ENCODE results near the gene ACSM5. TPM values are rescaled to one million over a fixed set of nuclear protein-coding genes. Genes with fewer than 3 reads are reported as not detected.

ACSM5 gene
- total RNA-seq, 2 experiments from 2014 or later: not detected

DNA sequence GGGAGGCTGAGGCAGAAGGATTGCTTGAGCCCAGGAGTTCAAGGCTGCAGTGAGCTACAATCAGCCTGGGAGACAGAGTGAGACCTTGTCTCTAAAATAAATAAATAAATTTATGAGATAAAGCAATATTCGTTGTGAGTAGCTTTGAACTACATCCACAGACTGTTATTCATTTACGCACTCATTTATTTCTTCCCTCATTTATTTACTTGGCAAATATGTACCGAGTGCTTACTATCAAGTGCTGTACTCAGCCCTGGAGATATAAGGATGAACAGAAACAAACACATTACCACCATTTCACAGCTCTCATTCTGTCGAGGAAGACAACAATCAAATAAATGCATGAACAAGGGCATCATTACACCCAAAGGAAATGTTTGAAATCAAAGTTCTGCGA, 32.2 kb upstream of the ACSM5 start:
- H3K27me3 Mint-ChIP-seq: peaks cover 29% of the 10 kb centered on the region
- POLR2A ChIA-PET: no interaction called here
- TF ChIP-seq, protein P1, sequence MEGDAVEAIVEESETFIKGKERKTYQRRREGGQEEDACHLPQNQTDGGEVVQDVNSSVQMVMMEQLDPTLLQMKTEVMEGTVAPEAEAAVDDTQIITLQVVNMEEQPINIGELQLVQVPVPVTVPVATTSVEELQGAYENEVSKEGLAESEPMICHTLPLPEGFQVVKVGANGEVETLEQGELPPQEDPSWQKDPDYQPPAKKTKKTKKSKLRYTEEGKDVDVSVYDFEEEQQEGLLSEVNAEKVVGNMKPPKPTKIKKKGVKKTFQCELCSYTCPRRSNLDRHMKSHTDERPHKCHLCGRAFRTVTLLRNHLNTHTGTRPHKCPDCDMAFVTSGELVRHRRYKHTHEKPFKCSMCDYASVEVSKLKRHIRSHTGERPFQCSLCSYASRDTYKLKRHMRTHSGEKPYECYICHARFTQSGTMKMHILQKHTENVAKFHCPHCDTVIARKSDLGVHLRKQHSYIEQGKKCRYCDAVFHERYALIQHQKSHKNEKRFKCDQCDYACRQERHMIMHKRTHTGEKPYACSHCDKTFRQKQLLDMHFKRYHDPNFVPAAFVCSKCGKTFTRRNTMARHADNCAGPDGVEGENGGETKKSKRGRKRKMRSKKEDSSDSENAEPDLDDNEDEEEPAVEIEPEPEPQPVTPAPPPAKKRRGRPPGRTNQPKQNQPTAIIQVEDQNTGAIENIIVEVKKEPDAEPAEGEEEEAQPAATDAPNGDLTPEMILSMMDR (IDR thresholded peaks at IDR 0.05): no peak
- no peaks in the 10 kb centered on the region for H3K4me1 ChIP-seq (ENCODE audit: insufficient read depth, low read length)
- peaks cover 0 to 6% of the 10 kb centered on the region in 2 experiments for H3K27me3 ChIP-seq (ENCODE audit: control insufficient read depth in 1 of 2, insufficient read depth in 2 of 2, low read length in 2 of 2)
- no peak overlapping the region for H3K27ac ChIP-seq (ENCODE audit: low read depth in 1 of 2, low read length in 2 of 2)
- ATAC-seq (ENCODE audit: poor library complexity) (no peak), DNase-seq (no peak)
- no peaks in the 10 kb centered on the region for H3K36me3 Mint-ChIP-seq (ENCODE audit: low read depth)
- H3K27ac Mint-ChIP-seq: no peak overlapping the region
- intact Hi-C loops (cut with DNase I, micrococcal nuclease): no loop called here
- no peaks in the 10 kb centered on the region for H3K9me3 Mint-ChIP-seq
- H3K4me1 Mint-ChIP-seq (ENCODE audit: low read depth): no peaks in the 10 kb centered on the region
- no peak overlapping the region for H3K4me3 Mint-ChIP-seq
- H3K9me3 ChIP-seq (ENCODE audit: control insufficient read depth in 1 of 2, insufficient read depth in 1 of 2, low read length in 2 of 2): no peaks in the 10 kb centered on the region
- no peak overlapping the region for H3K4me3 ChIP-seq (ENCODE audit: low read length)
- CTCF ChIA-PET: interaction anchor here (2.0 kb wide), 1 partner anchor 8 kb away, joined by 8 read pairs; no protein-coding TSS in a partner anchor
- H3K36me3 ChIP-seq (ENCODE audit: insufficient read depth, low read length): no peaks in the 10 kb centered on the region

DNA sequence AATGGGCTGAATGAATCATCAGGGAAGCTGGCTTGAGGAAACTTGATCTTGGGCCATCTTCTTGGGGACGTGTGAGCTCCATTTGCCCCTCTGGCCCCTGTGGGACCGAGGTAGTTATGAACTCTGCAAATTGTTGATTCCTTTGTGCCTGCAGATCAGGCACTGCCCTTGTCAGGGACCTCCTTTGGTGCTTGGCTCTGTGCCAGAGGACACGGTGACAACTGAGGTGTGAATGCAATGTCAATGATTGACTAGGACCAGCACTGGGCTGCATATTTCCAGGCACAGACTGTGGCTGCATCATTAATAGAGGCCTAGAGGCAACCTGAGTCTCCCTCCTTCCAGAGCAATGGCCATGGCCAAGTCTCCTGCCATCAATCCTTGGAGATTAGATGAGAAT, 28.6 kb upstream of the ACSM5 start:
- Mint-ChIP-seq H3K4me1 (ENCODE audit: low read depth) (no peaks in the 10 kb centered on the region), H3K27ac (no peak overlapping the region), H3K36me3 (ENCODE audit: low read depth) (no peaks in the 10 kb centered on the region), H3K9me3 (no peaks in the 10 kb centered on the region), H3K27me3 (peaks cover 26% of the 10 kb centered on the region), H3K4me3 (no peak overlapping the region)
- TF ChIP-seq, protein P1 (IDR thresholded peaks at IDR 0.05): no peak
- DNase-seq (no peak), ATAC-seq (ENCODE audit: poor library complexity) (no peak)
- H3K4me3 ChIP-seq (ENCODE audit: low read length): no peak overlapping the region
- no peaks in the 10 kb centered on the region for H3K36me3 ChIP-seq (ENCODE audit: insufficient read depth, low read length)
- no peaks in the 10 kb centered on the region for H3K27me3 ChIP-seq (ENCODE audit: control insufficient read depth in 1 of 2, insufficient read depth in 2 of 2, low read length in 2 of 2)
- H3K27ac ChIP-seq (ENCODE audit: low read depth in 1 of 2, low read length in 2 of 2): no peak overlapping the region
- intact Hi-C loops (cut with DNase I, micrococcal nuclease): loop anchor here in 1 of 2 experiments (10.0 kb wide), 1 partner anchor 1296 kb away; no protein-coding TSS in a partner anchor
- CTCF ChIA-PET: no interaction called here
- H3K4me1 ChIP-seq (ENCODE audit: insufficient read depth, low read length): peaks cover 4% of the 10 kb centered on the region
- H3K9me3 ChIP-seq (ENCODE audit: control insufficient read depth in 1 of 2, insufficient read depth in 1 of 2, low read length in 2 of 2): no peaks in the 10 kb centered on the region
- POLR2A ChIA-PET: no interaction called here

DNA sequence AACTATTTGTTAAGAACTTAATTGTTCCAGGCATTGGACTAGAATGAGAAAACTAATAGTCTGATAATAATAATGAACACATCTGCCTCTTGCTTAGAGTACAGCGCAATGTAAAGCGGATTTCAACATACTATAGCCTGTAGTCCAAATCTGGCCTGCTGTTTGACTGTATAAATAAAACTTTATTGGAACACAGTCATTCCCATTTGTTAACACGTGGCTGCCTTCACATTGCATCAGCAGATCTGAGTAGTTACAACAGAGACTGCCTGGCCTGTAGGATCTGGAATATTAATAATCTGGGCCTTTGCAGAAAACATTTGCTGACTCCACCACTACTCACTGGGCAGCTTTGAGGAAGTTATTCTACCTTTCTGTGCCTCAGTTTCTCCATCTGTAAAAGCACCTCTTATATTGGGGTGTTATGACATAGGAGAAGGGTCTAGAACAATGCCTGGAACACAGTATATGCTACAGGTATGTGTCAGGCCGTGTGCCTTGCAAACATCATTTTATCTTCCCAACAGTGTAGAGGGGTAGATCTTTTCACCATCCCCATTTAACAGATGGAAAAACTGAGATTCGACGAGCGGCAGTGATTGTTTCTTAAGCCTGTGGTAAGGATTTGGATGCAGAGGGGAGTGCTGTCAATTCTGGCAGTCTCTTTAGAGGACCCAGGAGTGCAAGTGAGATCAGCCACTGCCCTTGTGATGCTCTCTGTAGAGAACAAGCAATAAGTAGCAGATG, 27.0 kb upstream of the ACSM5 start:
- no peak for DNase-seq
- ChIA-PET CTCF (interaction anchor here (0.7 kb wide), 1 partner anchor 475 kb away, joined by 4 read pairs; no protein-coding TSS in a partner anchor), POLR2A (no interaction called here)
- no peak overlapping the region for H3K27ac ChIP-seq (ENCODE audit: low read depth in 1 of 2, low read length in 2 of 2)
- H3K4me3 Mint-ChIP-seq: no peak overlapping the region
- no peaks in the 10 kb centered on the region for H3K9me3 Mint-ChIP-seq
- no peak overlapping the region for H3K4me3 ChIP-seq (ENCODE audit: low read length)
- intact Hi-C loops (cut with DNase I, micrococcal nuclease): loop anchor here in 1 of 2 experiments (10.0 kb wide), 1 partner anchor 1298 kb away; no protein-coding TSS in a partner anchor
- H3K27me3 ChIP-seq (ENCODE audit: control insufficient read depth in 1 of 2, insufficient read depth in 2 of 2, low read length in 2 of 2): peaks cover 7 to 8% of the 10 kb centered on the region in 2 experiments
- no peaks in the 10 kb centered on the region for H3K36me3 ChIP-seq (ENCODE audit: insufficient read depth, low read length)
- H3K4me1 Mint-ChIP-seq (ENCODE audit: low read depth): no peaks in the 10 kb centered on the region
- no peak for ATAC-seq (ENCODE audit: poor library complexity)
- no peaks in the 10 kb centered on the region for H3K36me3 Mint-ChIP-seq (ENCODE audit: low read depth)
- H3K27ac Mint-ChIP-seq: no peak overlapping the region
- H3K4me1 ChIP-seq (ENCODE audit: insufficient read depth, low read length): peaks cover 6% of the 10 kb centered on the region
- TF ChIP-seq, protein P1 (IDR thresholded peaks at IDR 0.05): no peak
- H3K27me3 Mint-ChIP-seq: peaks cover 34% of the 10 kb centered on the region
- no peaks in the 10 kb centered on the region for H3K9me3 ChIP-seq (ENCODE audit: control insufficient read depth in 1 of 2, insufficient read depth in 1 of 2, low read length in 2 of 2)
